ENCODE measurements around the gene OR9Q1. TPM values are rescaled to one million over a fixed set of nuclear protein-coding genes. Genes with fewer than 3 reads are reported as not detected.

The OR9Q1 gene
- total and polyA plus RNA-seq, 2 of the 4 experiments (the other 2 are of a cell fraction) = not detected

DNA sequence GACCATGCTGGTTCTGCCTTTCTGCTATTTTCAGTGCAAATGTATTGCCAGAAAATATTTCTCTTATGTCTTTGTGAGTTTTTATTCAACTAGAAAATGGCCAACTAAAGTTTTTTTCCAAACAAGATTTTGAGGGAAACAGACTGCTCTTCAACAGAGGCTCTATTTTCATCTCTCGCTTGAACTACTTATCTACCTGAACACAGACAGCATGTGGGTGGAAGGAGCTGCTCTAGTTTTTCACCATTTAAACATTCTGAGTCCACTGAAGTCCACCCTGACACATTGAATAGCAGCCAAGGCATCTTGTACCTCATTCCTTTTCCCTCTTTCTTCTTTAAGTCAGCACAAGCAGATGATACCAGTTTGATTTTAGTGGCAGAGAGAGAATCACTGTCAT lies 111.5 kb downstream of the OR9Q1 start:
- Histone ChIP-seq H4K20me1 (ENCODE audit: insufficient read depth, low read length) (no peaks in the 10 kb centered on the region), H4K8ac (ENCODE audit: low read depth in 2 of 2, low read length in 2 of 2) (no peak overlapping the region), H3K4me2 (ENCODE audit: low read depth, low read length) (no peak overlapping the region), H3K56ac (ENCODE audit: extremely low read depth, insufficient read depth, low read length) (no peak overlapping the region), H3K36me3 (ENCODE audit: control insufficient read depth, insufficient read depth, low read length) (no peaks in the 10 kb centered on the region), H3K9ac (ENCODE audit: low read depth, low read length) (no peak overlapping the region), H3K23ac (ENCODE audit: low read depth, low read length) (no peak overlapping the region), H3K27ac (ENCODE audit: insufficient read depth, low read length) (no peak overlapping the region), H3K4me3 (ENCODE audit: insufficient read depth, low read depth, low read length) (no peak overlapping the region), H3K9me1 (ENCODE audit: insufficient read depth, low read length) (no peaks in the 10 kb centered on the region), H2BK15ac (ENCODE audit: low read depth, low read length) (no peak overlapping the region), H2AK9ac (replicated peaks; ENCODE audit: low read depth, low read length, poor library complexity) (no peak overlapping the region), H3K79me1 (ENCODE audit: low read depth in 1 of 2, low read length in 2 of 2) (no peaks in the 10 kb centered on the region), H3K18ac (ENCODE audit: low read depth, low read length) (no peak overlapping the region), H4K91ac (ENCODE audit: insufficient read depth, low read depth, low read length) (no peak overlapping the region), H2BK120ac (ENCODE audit: low read depth, low read length) (no peak overlapping the region), H4K5ac (ENCODE audit: low read depth, low read length) (no peak overlapping the region), H3K14ac (replicated peaks; ENCODE audit: low read depth, low read length) (no peak overlapping the region), H2AFZ (replicated peaks; ENCODE audit: low read length, poor library complexity) (no peak overlapping the region), H2BK5ac (ENCODE audit: low read depth, low read length, poor library complexity, severe bottlenecking) (no peak overlapping the region), H3K4ac (ENCODE audit: low read depth, low read length) (no peak overlapping the region), H3K9me3 (ENCODE audit: control insufficient read depth, insufficient read depth, low read length) (no peaks in the 10 kb centered on the region), H3K27me3 (ENCODE audit: control insufficient read depth, insufficient read depth, low read length) (no peaks in the 10 kb centered on the region), H2AK5ac (ENCODE audit: low read depth, low read length) (no peak overlapping the region), H3K4me1 (ENCODE audit: control insufficient read depth, insufficient read depth, low read length) (no peaks in the 10 kb centered on the region), H2BK20ac (ENCODE audit: low read depth, low read length) (no peak overlapping the region)
- BruUV-seq (replicated peaks) = no TSS peak
- intact Hi-C loops (cut with micrococcal nuclease) = no loop called here
- WGBS, 2 experiments (ENCODE audit: extremely low coverage in 2 of 2, insufficient read length in 1 of 2) = no CpG with 5 or more reads among the region's 1 CpG
- in situ Hi-C loops (cut with MboI; ENCODE audit: low sequenced_read_pairs) = no loop called here
- dilution Hi-C loops (cut with HindIII; ENCODE audit: low sequenced_read_pairs, unreplicated experiment) = no loop called here
- ATAC-seq (ENCODE audit: low read depth) = no peak
- ChIA-PET POLR2A (ENCODE audit: unreplicated experiment) (no interaction called here), CTCF (no interaction called here)
- TF ChIP-seq BHLHE40 (IDR thresholded peaks at IDR 0.05; ENCODE audit: low read depth, low read length) = no peak
- TF ChIP-seq SMC3 (IDR thresholded peaks at IDR 0.05; ENCODE audit: low read depth, low read length) = no peak
- TF ChIP-seq MAFK (IDR thresholded peaks at IDR 0.05; ENCODE audit: low read depth, low read length) = no peak
- TF ChIP-seq, protein P1, sequence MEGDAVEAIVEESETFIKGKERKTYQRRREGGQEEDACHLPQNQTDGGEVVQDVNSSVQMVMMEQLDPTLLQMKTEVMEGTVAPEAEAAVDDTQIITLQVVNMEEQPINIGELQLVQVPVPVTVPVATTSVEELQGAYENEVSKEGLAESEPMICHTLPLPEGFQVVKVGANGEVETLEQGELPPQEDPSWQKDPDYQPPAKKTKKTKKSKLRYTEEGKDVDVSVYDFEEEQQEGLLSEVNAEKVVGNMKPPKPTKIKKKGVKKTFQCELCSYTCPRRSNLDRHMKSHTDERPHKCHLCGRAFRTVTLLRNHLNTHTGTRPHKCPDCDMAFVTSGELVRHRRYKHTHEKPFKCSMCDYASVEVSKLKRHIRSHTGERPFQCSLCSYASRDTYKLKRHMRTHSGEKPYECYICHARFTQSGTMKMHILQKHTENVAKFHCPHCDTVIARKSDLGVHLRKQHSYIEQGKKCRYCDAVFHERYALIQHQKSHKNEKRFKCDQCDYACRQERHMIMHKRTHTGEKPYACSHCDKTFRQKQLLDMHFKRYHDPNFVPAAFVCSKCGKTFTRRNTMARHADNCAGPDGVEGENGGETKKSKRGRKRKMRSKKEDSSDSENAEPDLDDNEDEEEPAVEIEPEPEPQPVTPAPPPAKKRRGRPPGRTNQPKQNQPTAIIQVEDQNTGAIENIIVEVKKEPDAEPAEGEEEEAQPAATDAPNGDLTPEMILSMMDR (conservative IDR thresholded peaks at IDR 0.05; ENCODE audit: low read depth, low read length) = no peak
- TF ChIP-seq CEBPB (IDR thresholded peaks at IDR 0.05; ENCODE audit: low read depth, low read length) = no peak
- no peak for TF ChIP-seq POLR2A (IDR thresholded peaks at IDR 0.05; ENCODE audit: low read depth, low read length)
- no peak for TF ChIP-seq MXI1 (IDR thresholded peaks at IDR 0.05; ENCODE audit: borderline replicate concordance, low read depth, low read length)
- TF ChIP-seq, protein P2, sequence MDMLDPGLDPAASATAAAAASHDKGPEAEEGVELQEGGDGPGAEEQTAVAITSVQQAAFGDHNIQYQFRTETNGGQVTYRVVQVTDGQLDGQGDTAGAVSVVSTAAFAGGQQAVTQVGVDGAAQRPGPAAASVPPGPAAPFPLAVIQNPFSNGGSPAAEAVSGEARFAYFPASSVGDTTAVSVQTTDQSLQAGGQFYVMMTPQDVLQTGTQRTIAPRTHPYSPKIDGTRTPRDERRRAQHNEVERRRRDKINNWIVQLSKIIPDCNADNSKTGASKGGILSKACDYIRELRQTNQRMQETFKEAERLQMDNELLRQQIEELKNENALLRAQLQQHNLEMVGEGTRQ (IDR thresholded peaks at IDR 0.05; ENCODE audit: low read depth, low read length) = no peak
- TF ChIP-seq, protein P3, sequence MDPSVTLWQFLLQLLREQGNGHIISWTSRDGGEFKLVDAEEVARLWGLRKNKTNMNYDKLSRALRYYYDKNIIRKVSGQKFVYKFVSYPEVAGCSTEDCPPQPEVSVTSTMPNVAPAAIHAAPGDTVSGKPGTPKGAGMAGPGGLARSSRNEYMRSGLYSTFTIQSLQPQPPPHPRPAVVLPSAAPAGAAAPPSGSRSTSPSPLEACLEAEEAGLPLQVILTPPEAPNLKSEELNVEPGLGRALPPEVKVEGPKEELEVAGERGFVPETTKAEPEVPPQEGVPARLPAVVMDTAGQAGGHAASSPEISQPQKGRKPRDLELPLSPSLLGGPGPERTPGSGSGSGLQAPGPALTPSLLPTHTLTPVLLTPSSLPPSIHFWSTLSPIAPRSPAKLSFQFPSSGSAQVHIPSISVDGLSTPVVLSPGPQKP (IDR thresholded peaks at IDR 0.05; ENCODE audit: borderline replicate concordance, low read depth, low read length) = no peak
- no peak for TF ChIP-seq RCOR1 (IDR thresholded peaks at IDR 0.05; ENCODE audit: insufficient replicate concordance, low read length)
- no peak for TF ChIP-seq NFE2L2 (IDR thresholded peaks at IDR 0.05; ENCODE audit: low read depth, low read length)
- TF ChIP-seq RFX5 (IDR thresholded peaks at IDR 0.05; ENCODE audit: low read depth, low read length) = no peak
- TF ChIP-seq CHD1 (IDR thresholded peaks at IDR 0.05; ENCODE audit: low read depth, low read length) = no peak
- TF ChIP-seq FOS (IDR thresholded peaks at IDR 0.05; ENCODE audit: low read depth, low read length) = no peak
- TF ChIP-seq MAZ (IDR thresholded peaks at IDR 0.05; ENCODE audit: borderline replicate concordance, low read depth, low read length) = no peak
- DNase-seq = no peak
